ENCODE measurements around the gene MIF4GD. TPM values are rescaled to one million over a fixed set of nuclear protein-coding genes. Genes with fewer than 3 reads are reported as not detected.

MIF4GD gene
- total and polyA plus RNA-seq, 2 donors (not counting 1 experiment from before 2014, with no cell fraction given): 6.3 to 10.3 TPM

- no peak for DNase-seq (ENCODE audit: low read depth in 2 of 2)
- Histone ChIP-seq H3K9ac (ENCODE audit: insufficient read depth, low read length) (no peak overlapping the region), H3K4me3 (replicated peaks in 1 of 4; ENCODE audit: control extremely low read depth in 1 of 4, insufficient read depth in 1 of 4, low read depth in 3 of 4, low read length in 4 of 4) (no peak overlapping the region), H3K79me2 (ENCODE audit: control insufficient read depth, insufficient read depth, low read length) (no peaks in the 10 kb centered on the region), H3K36me3 (ENCODE audit: control insufficient read depth, insufficient read depth, low read length) (no peaks in the 10 kb centered on the region), H3K27me3 (ENCODE audit: control insufficient read depth, insufficient read depth, low read length) (no peaks in the 10 kb centered on the region), H2AFZ (ENCODE audit: low read length) (no peak overlapping the region), H4K20me1 (ENCODE audit: control insufficient read depth, extremely low read depth, insufficient read depth, low read length) (no peaks in the 10 kb centered on the region), H3K4me1 (ENCODE audit: control insufficient read depth, extremely low read depth, insufficient read depth, low read length) (no peaks in the 10 kb centered on the region), H3K9me3 (ENCODE audit: control insufficient read depth, insufficient read depth, low read depth, low read length) (no peaks in the 10 kb centered on the region), H3K4me2 (ENCODE audit: extremely low read depth, insufficient read depth, low read length) (no peak overlapping the region), H3K27ac (ENCODE audit: insufficient read depth, low read length) (no peak overlapping the region)
- TF ChIP-seq CTCF (conservative IDR thresholded peaks at IDR 0.05 in 1 of 2, IDR thresholded peaks at IDR 0.05 in 1 of 2; ENCODE audit: low read depth in 1 of 2, low read length in 2 of 2) (no peak), EZH2 (IDR thresholded peaks at IDR 0.05; ENCODE audit: low read length, missing control alignments) (no peak)
Observed at GRCh38 chr17:75307957-75308731, 37.1 kb upstream of the MIF4GD start.

DNA sequence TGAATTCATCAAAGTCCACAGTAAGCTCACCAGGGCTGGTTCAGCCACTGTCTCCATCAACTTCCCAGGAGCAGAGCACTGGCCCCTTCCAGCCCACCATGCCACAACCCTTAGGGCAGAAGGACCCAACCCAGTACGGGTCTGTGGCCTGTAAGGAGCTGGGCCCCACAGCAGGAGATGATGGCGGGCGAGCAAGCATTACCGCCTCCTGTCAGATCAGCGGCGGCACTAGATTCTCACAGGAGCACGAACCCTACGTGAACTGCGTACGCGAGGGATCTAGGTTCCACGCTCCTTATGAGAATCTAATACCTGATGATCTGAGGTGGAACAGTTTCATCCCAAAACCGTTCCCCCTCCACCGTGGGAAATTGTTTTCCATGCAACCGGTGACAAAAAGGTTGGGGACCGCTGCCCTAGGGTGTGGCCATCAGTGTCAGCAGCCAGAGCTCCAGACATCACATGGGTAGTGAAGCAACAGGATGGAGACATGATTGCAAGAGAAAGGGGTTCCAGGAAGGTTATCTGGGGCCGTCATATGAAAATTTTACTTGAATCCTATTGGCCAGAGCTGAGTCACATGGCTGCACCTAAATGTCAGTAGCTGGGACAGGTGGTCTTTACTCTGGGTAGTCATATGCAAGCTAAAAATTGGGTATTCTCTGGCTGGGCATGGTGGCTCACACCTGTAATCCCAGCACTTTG, 30.6 kb upstream of the MIF4GD start:
- Histone ChIP-seq H3K4me1 (ENCODE audit: control insufficient read depth, extremely low read depth, insufficient read depth, low read length) (no peaks in the 10 kb centered on the region), H3K27me3 (ENCODE audit: control insufficient read depth, insufficient read depth, low read length) (no peaks in the 10 kb centered on the region), H3K9ac (ENCODE audit: insufficient read depth, low read length) (no peak overlapping the region), H4K20me1 (ENCODE audit: control insufficient read depth, extremely low read depth, insufficient read depth, low read length) (no peaks in the 10 kb centered on the region), H3K36me3 (ENCODE audit: control insufficient read depth, insufficient read depth, low read length) (no peaks in the 10 kb centered on the region), H3K4me3 (replicated peaks in 1 of 4; ENCODE audit: control extremely low read depth in 1 of 4, insufficient read depth in 1 of 4, low read depth in 3 of 4, low read length in 4 of 4) (no peak overlapping the region), H2AFZ (ENCODE audit: low read length) (no peak overlapping the region), H3K79me2 (ENCODE audit: control insufficient read depth, insufficient read depth, low read length) (no peaks in the 10 kb centered on the region), H3K27ac (ENCODE audit: insufficient read depth, low read length) (no peak overlapping the region), H3K4me2 (ENCODE audit: extremely low read depth, insufficient read depth, low read length) (no peak overlapping the region), H3K9me3 (ENCODE audit: control insufficient read depth, insufficient read depth, low read depth, low read length) (no peaks in the 10 kb centered on the region)
- no peak for TF ChIP-seq EZH2 (IDR thresholded peaks at IDR 0.05; ENCODE audit: low read length, missing control alignments)
- TF ChIP-seq CTCF (conservative IDR thresholded peaks at IDR 0.05 in 1 of 2, IDR thresholded peaks at IDR 0.05 in 1 of 2; ENCODE audit: low read depth in 1 of 2, low read length in 2 of 2): no peak
- no peak for DNase-seq (ENCODE audit: low read depth in 2 of 2)

DNA sequence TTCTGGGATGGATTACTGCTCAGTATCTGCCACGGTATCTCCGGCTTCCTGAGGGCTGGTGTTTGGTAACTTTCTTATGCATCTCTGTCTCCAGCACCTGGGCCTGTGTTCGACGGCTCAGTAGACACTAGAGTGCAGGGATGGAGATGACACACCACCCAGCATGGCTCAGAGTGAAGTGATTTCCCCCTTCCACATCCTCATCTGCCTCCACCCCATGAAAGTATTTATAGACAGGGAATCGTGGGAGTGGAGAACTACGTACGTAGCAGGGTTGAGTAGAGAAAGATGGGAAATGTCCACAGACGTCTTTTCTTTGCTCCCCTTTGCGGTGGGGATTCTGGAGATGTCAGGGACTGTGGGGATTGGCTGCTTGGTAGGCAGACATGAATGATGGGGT, 30.0 kb upstream of the MIF4GD start:
- Histone ChIP-seq H3K4me2 (ENCODE audit: extremely low read depth, insufficient read depth, low read length) (no peak overlapping the region), H3K4me1 (ENCODE audit: control insufficient read depth, extremely low read depth, insufficient read depth, low read length) (no peaks in the 10 kb centered on the region), H3K79me2 (ENCODE audit: control insufficient read depth, insufficient read depth, low read length) (no peaks in the 10 kb centered on the region), H3K9ac (ENCODE audit: insufficient read depth, low read length) (no peak overlapping the region), H3K4me3 (replicated peaks in 1 of 4; ENCODE audit: control extremely low read depth in 1 of 4, insufficient read depth in 1 of 4, low read depth in 3 of 4, low read length in 4 of 4) (no peak overlapping the region), H3K27ac (ENCODE audit: insufficient read depth, low read length) (no peak overlapping the region), H3K9me3 (ENCODE audit: control insufficient read depth, insufficient read depth, low read depth, low read length) (no peaks in the 10 kb centered on the region), H4K20me1 (ENCODE audit: control insufficient read depth, extremely low read depth, insufficient read depth, low read length) (no peaks in the 10 kb centered on the region), H3K27me3 (ENCODE audit: control insufficient read depth, insufficient read depth, low read length) (no peaks in the 10 kb centered on the region), H3K36me3 (ENCODE audit: control insufficient read depth, insufficient read depth, low read length) (no peaks in the 10 kb centered on the region), H2AFZ (ENCODE audit: low read length) (no peak overlapping the region)
- DNase-seq (ENCODE audit: low read depth in 2 of 2): no peak
- TF ChIP-seq CTCF (conservative IDR thresholded peaks at IDR 0.05 in 1 of 2, IDR thresholded peaks at IDR 0.05 in 1 of 2; ENCODE audit: low read depth in 1 of 2, low read length in 2 of 2): no peak
- no peak for TF ChIP-seq EZH2 (IDR thresholded peaks at IDR 0.05; ENCODE audit: low read length, missing control alignments)

Measured in fibroblast of lung (primary cell).